HepG2 (cell line): Measurements from ENCODE around the gene VAMP2. TPM values are rescaled to one million over a fixed set of nuclear protein-coding genes. Genes with fewer than 3 reads are reported as not detected.
A peak's percentile ranks its signal among the peaks of the same experiment; 100 is the strongest.

Experiments used
- CEBPB ChIP-seq: IDR thresholded peaks from 2 replicates; pipeline ENCODE4 v1.6.1; 2011; ENCODE audit warnings: low read depth, low read length, improper control_type of control experiment, borderline replicate concordance
- CHD2 ChIP-seq: IDR thresholded peaks from 2 replicates; pipeline ENCODE4 v1.6.1; 2011; ENCODE audit warnings: low read depth, low read length, improper control_type of control experiment
- FOXA3 ChIP-seq: IDR thresholded peaks from 2 replicates; pipeline ENCODE4 v1.6.1; 2016; ENCODE audit warnings: missing genetic modification reagents, missing compliant biosample characterization
- GTF3A ChIP-seq: sonication (generic); formaldehyde crosslinking; conservative IDR thresholded peaks from 2 replicates; pipeline ENCODE4 v1.4.0; 2020; ENCODE audit warnings: mild to moderate bottlenecking, missing genetic modification reagents
- JUNB ChIP-seq: sonication (generic); formaldehyde crosslinking; IDR thresholded peaks from 2 replicates; pipeline ENCODE4 v1.8.0; 2022; ENCODE audit warnings: missing genetic modification reagents, mild to moderate bottlenecking, borderline replicate concordance
- KAT2B ChIP-seq: fragments of 150-350 bp; IDR thresholded peaks from 2 replicates; pipeline ENCODE4 v1.6.1; 2014; ENCODE audit warnings: low read depth, low read length, borderline replicate concordance
- KLF16 ChIP-seq, 2 experiments: sonication (generic) in 1 of 2; formaldehyde crosslinking in 1 of 2; IDR thresholded peaks; 2 replicates each; pipeline versions ENCODE4 v1.6.1 to v1.8.0; 2016 to 2023; ENCODE audit warnings: missing genetic modification reagents in 2 of 2, missing compliant biosample characterization in 1 of 2
- MEIS2 ChIP-seq: sonication (generic); formaldehyde crosslinking; IDR thresholded peaks from 2 replicates; pipeline ENCODE4 v1.9.0; 2021; ENCODE audit warnings: mild to moderate bottlenecking, missing genetic modification reagents
- PHF20 ChIP-seq: sonication (generic); formaldehyde crosslinking; IDR thresholded peaks from 2 replicates; pipeline ENCODE4 v1.5.0; 2020; ENCODE audit warnings: mild to moderate bottlenecking, missing genetic modification reagents
- PHF5A ChIP-seq: IDR thresholded peaks from one replicate; pipeline ENCODE4 v1.6.1; 2018; ENCODE audit warnings: low read depth, missing genetic modification reagents; ENCODE audit not compliant: unreplicated experiment
- SCMH1 ChIP-seq: sonication (generic); formaldehyde crosslinking; IDR thresholded peaks from 2 replicates; pipeline ENCODE4 v1.9.0; 2021; ENCODE audit warnings: missing genetic modification reagents, mild to moderate bottlenecking, borderline replicate concordance
- SRF ChIP-seq: IDR thresholded peaks from 2 replicates; pipeline ENCODE4 v1.6.1; 2011; ENCODE audit warnings: mild to moderate bottlenecking, low read depth, low read length, moderate library complexity
- ZFP90 ChIP-seq: sonication (generic); formaldehyde crosslinking; IDR thresholded peaks from 2 replicates; pipeline ENCODE4 v1.8.0; 2022; ENCODE audit warnings: missing genetic modification reagents, mild to moderate bottlenecking, inconsistent platforms, borderline replicate concordance
- ZNF160 ChIP-seq: sonication (generic); formaldehyde crosslinking; IDR thresholded peaks from 2 replicates; pipeline ENCODE4 v1.8.0; 2022; ENCODE audit warnings: mild to moderate bottlenecking, inconsistent platforms, missing genetic modification reagents
- ZNF264 ChIP-seq: sonication (generic); formaldehyde crosslinking; IDR thresholded peaks from 2 replicates; pipeline ENCODE4 v1.4.0; 2020; ENCODE audit warnings: missing genetic modification reagents
- ZNF484 ChIP-seq: sonication (generic); formaldehyde crosslinking; IDR thresholded peaks from 2 replicates; pipeline ENCODE4 v1.5.1; 2020; ENCODE audit warnings: mild to moderate bottlenecking, low read depth, missing genetic modification reagents, borderline replicate concordance
- ZNF549 ChIP-seq: sonication (generic); formaldehyde crosslinking; IDR thresholded peaks from 2 replicates; pipeline ENCODE4 v1.5.0; 2020; ENCODE audit warnings: missing genetic modification reagents
- ZNF570 ChIP-seq: sonication (generic); formaldehyde crosslinking; IDR thresholded peaks from 2 replicates; pipeline ENCODE4 v1.4.0; 2020; ENCODE audit warnings: mild to moderate bottlenecking, missing genetic modification reagents, borderline replicate concordance
- ZNF772 ChIP-seq: sonication (generic); formaldehyde crosslinking; IDR thresholded peaks from 2 replicates; pipeline ENCODE4 v1.5.0; 2020; ENCODE audit warnings: mild to moderate bottlenecking, missing genetic modification reagents
- ZNF775 ChIP-seq: sonication (generic); formaldehyde crosslinking; IDR thresholded peaks from 2 replicates; pipeline ENCODE4 v1.4.0; 2020; ENCODE audit warnings: missing genetic modification reagents, mild to moderate bottlenecking, moderate library complexity, borderline replicate concordance
- polyA plus RNA-seq, 8 experiments: library from polyadenylated mRNA; depleted of rRNA in 3 of 8; stranded (reverse) in 7 of 8; unstranded in 1 of 8; fragments of >200 nt; fragmentation: Illumina TruSeq in 4 of 8; extraction: Trizol in 4 of 8; gene quantifications; 2 replicates each; pipeline versions ENCODE4 v1.2.1 to v1.2.3, GENCODE V29; 2011 to 2016; ENCODE audit warnings: low read depth in 4 of 8, missing spikeins in 1 of 8, mixed read lengths in 1 of 8; ENCODE audit not compliant: insufficient read depth in 1 of 8
- total RNA-seq, 5 experiments: library from RNA; depleted of rRNA; stranded (reverse); fragments of >200 nt; fragmentation: Illumina TruSeq; extraction: Trizol; gene quantifications; 2 replicates each; pipeline ENCODE4 v1.2.3, GENCODE V29; 2016; ENCODE audit warnings: low read depth in 1 of 5
- TF ChIP-seq, protein P1 (sequence below): sonication (generic); formaldehyde crosslinking; IDR thresholded peaks from 2 replicates; pipeline ENCODE4 v1.4.0; 2020; ENCODE audit warnings: mild to moderate bottlenecking, missing genetic modification reagents
- TF ChIP-seq, protein P2 (sequence below): sonication (generic); formaldehyde crosslinking; IDR thresholded peaks from 2 replicates; pipeline ENCODE4 v1.4.0; 2020; ENCODE audit warnings: missing genetic modification reagents, borderline replicate concordance

VAMP2 gene
- total and polyA plus RNA-seq, 2 of the 13 experiments (the other 11 are each of a cell fraction or from before 2014, with no cell fraction given) = 3.9 to 17.2 TPM

DNA sequence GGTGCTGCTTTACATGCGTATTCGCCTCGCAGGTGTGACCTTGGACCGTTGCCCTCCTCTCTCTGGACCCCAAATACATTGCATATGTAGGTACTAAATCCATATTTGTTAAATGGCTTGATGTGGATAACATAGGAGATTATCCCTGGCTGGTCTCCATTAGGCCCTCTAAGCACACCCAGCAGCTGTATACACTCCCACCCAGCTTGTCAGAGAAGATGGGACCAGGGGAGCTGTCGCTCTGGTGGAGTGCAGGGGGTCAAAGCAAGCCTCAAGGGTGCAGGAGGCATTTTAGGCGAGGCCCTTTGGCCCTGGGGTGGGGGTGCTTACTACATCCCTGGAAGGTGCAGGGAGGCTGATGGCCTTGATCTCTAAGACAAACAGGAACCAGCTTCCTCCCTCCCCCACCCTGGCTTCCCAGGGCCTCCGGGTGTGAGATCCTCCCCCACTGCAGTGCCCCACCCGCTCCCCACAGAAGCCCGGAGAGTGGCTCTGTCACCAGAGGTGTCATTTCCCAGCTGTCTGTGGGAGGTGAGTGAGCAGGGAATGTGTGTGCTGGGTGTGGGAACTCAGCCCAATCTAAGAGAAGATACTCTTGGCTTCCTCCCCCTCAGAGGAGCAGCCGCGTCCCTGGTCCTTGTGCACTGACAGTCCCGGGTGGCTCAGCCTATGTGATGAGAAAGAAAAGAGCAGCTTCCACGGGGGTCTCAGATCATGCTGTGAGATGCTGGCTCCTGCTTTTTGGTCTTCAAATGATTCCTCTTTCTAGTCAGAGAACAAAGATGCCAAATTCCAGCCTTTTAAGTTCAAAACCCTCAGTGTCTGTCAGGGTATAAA, 1.4 kb upstream of the VAMP2 start (continued):
- TF ChIP-seq ZFP90 (no peak), CEBPB (no peak), ZNF570 (no peak), GTF3A (CRISPR knock-in tag) (0 out of 2 replicates have a peak, but pooled peaks have one; percentile 27), CHD2 (no peak), PHF5A (no peak), ZNF160 (CRISPR knock-in tag) (no peak), ZNF772 (no peak; the same call in 1 of the 2 replicates), ZNF264 (CRISPR knock-in tag) (no peak), JUNB (CRISPR knock-in tag) (no peak), MEIS2 (CRISPR knock-in tag) (no peak), ZNF549 (CRISPR knock-in tag) (no peak), PHF20 (CRISPR knock-in tag) (no peak), SCMH1 (CRISPR knock-in tag) (no peak), KLF16 (CRISPR knock-in tag; IDR thresholded peaks at IDR 0.05) (0 out of 4 replicates have a peak, but pooled peaks of 1 of the 2 experiments have one; percentile 28), KAT2B (no peak), FOXA3 (peak; percentile 53), ZNF484 (CRISPR knock-in tag) (no peak), SRF (no peak), ZNF775 (CRISPR knock-in tag) (no peak)
- TF ChIP-seq, protein P1, sequence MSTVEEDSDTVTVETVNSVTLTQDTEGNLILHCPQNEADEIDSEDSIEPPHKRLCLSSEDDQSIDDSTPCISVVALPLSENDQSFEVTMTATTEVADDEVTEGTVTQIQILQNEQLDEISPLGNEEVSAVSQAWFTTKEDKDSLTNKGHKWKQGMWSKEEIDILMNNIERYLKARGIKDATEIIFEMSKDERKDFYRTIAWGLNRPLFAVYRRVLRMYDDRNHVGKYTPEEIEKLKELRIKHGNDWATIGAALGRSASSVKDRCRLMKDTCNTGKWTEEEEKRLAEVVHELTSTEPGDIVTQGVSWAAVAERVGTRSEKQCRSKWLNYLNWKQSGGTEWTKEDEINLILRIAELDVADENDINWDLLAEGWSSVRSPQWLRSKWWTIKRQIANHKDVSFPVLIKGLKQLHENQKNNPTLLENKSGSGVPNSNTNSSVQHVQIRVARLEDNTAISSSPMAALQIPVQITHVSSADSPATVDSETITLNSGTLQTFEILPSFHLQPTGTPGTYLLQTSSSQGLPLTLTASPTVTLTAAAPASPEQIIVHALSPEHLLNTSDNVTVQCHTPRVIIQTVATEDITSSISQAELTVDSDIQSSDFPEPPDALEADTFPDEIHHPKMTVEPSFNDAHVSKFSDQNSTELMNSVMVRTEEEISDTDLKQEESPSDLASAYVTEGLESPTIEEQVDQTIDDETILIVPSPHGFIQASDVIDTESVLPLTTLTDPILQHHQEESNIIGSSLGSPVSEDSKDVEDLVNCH (CRISPR knock-in tag) = no peak
- TF ChIP-seq, protein P2, sequence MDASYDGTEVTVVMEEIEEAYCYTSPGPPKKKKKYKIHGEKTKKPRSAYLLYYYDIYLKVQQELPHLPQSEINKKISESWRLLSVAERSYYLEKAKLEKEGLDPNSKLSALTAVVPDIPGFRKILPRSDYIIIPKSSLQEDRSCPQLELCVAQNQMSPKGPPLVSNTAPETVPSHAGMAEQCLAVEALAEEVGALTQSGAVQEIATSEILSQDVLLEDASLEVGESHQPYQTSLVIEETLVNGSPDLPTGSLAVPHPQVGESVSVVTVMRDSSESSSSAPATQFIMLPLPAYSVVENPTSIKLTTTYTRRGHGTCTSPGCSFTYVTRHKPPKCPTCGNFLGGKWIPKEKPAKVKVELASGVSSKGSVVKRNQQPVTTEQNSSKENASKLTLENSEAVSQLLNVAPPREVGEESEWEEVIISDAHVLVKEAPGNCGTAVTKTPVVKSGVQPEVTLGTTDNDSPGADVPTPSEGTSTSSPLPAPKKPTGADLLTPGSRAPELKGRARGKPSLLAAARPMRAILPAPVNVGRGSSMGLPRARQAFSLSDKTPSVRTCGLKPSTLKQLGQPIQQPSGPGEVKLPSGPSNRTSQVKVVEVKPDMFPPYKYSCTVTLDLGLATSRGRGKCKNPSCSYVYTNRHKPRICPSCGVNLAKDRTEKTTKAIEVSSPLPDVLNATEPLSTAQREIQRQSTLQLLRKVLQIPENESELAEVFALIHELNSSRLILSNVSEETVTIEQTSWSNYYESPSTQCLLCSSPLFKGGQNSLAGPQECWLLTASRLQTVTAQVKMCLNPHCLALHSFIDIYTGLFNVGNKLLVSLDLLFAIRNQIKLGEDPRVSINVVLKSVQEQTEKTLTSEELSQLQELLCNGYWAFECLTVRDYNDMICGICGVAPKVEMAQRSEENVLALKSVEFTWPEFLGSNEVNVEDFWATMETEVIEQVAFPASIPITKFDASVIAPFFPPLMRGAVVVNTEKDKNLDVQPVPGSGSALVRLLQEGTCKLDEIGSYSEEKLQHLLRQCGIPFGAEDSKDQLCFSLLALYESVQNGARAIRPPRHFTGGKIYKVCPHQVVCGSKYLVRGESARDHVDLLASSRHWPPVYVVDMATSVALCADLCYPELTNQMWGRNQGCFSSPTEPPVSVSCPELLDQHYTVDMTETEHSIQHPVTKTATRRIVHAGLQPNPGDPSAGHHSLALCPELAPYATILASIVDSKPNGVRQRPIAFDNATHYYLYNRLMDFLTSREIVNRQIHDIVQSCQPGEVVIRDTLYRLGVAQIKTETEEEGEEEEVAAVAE (CRISPR knock-in tag) = no peak
